K562 (cell line): ENCODE results near the gene SCN8A. TPM values are rescaled to one million over a fixed set of nuclear protein-coding genes. Genes with fewer than 3 reads are reported as not detected.

Source experiments
- ATAC-seq: fragments of 200-7000 bp; cut with Tn5 transposase; 3 replicates; pipeline ENCODE4 v1.9.1; 2020; ENCODE audit warnings: moderate library complexity
- BruUV-seq: library from RNA; stranded (reverse); fragments of 400-500 nt; replicated peaks from 2 replicates; lab custom pipeline; 2021; lab: Mats Ljungman, UMichigan
- CTCF ChIA-PET: fragments of 300-600 bp; formaldehyde crosslinking; extraction: SDS; loops from one replicate; lab custom pipeline; 2021; ENCODE audit warnings: low intra/inter-chr PET ratio; lab: Yijun Ruan, JAX
- POLR2A ChIA-PET: fragments of 300-600, 350-650 bp; sonication (Branson Sonifier 250); formaldehyde crosslinking; extraction: SDS; loops from one replicate; lab custom pipeline; 2021; ENCODE audit warnings: antibody characterized with exemption, inconsistent platforms; lab: Yijun Ruan, JAX
- DNase-seq, 4 experiments: peaks; one replicate each; pipeline versions ENCODE4 v3.0.0 to v3.0.0-alpha.2; 2011 to 2018; ENCODE audit warnings: low spot score in 3 of 4, mixed read lengths in 3 of 4; ENCODE audit errors: extremely low read depth in 1 of 4
- FAIRE-seq: peaks from 2 replicates; lab custom pipeline; 2011; peaks lifted over from hg19 to GRCh38; lab: Jason Lieb, UNC
- H2AFZ ChIP-seq: 2 replicates; pipeline ENCODE4 v1.6.0; 2011; ENCODE audit warnings: low read depth, low read length, control low read depth, inconsistent platforms
- H3K27ac ChIP-seq: fragments of 200-600 bp; 3 replicates; pipeline ENCODE4 v1.8.0; 2011; ENCODE audit warnings: low read depth, mild to moderate bottlenecking, control low read depth, inconsistent platforms, low read length, moderate library complexity, mixed read lengths; ENCODE audit errors: extremely low read depth
- H3K27me3 ChIP-seq, 2 experiments: fragments of 300-600 bp in 1 of 2; 2 replicates in 1 of 2; 3 replicates in 1 of 2; pipeline versions ENCODE4 v1.6.0 to v1.8.0; 2011; ENCODE audit warnings: inconsistent platforms in 2 of 2, low read length in 2 of 2, mild to moderate bottlenecking in 1 of 2, mixed read lengths in 1 of 2, moderate library complexity in 1 of 2; ENCODE audit not compliant: control insufficient read depth in 2 of 2, insufficient read depth in 2 of 2
- H3K36me3 ChIP-seq: fragments of 300-600 bp; 3 replicates; pipeline ENCODE4 v1.8.0; 2011; ENCODE audit warnings: mild to moderate bottlenecking, low read length, inconsistent platforms; ENCODE audit not compliant: control insufficient read depth, insufficient read depth
- H3K4me1 ChIP-seq, 2 experiments: fragments of 200-600 bp in 1 of 2; replicated peaks in 1 of 2; 2 replicates in 1 of 2; 3 replicates in 1 of 2; pipeline versions ENCODE4 v1.5.1 to v1.8.0; 2011; ENCODE audit warnings: inconsistent platforms in 2 of 2, low read length in 2 of 2, mild to moderate bottlenecking in 1 of 2, mixed read lengths in 1 of 2, moderate library complexity in 1 of 2; ENCODE audit not compliant: control insufficient read depth in 2 of 2, insufficient read depth in 2 of 2
- H3K4me2 ChIP-seq: 2 replicates; pipeline ENCODE4 v1.6.1; 2011; ENCODE audit warnings: low read length, control low read depth, inconsistent platforms, mixed read lengths; ENCODE audit not compliant: insufficient read depth
- H3K4me3 ChIP-seq: fragments of 200-600 bp; sonication (generic), shearing (Covaris generic); 2 replicates; pipeline ENCODE4 v1.5.1; 2016; ENCODE audit warnings: control low read depth, inconsistent platforms
- H3K79me2 ChIP-seq: fragments of 200-600 bp; 3 replicates; pipeline ENCODE4 v1.8.0; 2011; ENCODE audit warnings: low read length, inconsistent platforms; ENCODE audit not compliant: control insufficient read depth, insufficient read depth
- H3K9ac ChIP-seq, 2 experiments: 2 replicates each; pipeline versions ENCODE4 v1.6.0 to v1.6.1; 2011; ENCODE audit warnings: low read depth in 2 of 2, low read length in 2 of 2, control low read depth in 1 of 2, inconsistent platforms in 1 of 2, mild to moderate bottlenecking in 1 of 2, mixed read lengths in 1 of 2; ENCODE audit not compliant: insufficient read depth in 1 of 2
- H3K9me1 ChIP-seq: one replicate; pipeline ENCODE4 v1.6.0; 2011; ENCODE audit warnings: inconsistent platforms, mild to moderate bottlenecking, low read length, moderate library complexity; ENCODE audit not compliant: control insufficient read depth, insufficient read depth
- H3K9me3 ChIP-seq: replicated peaks from 2 replicates; pipeline ENCODE4 v1.5.1; 2011; ENCODE audit warnings: low read depth, low read length, inconsistent platforms; ENCODE audit not compliant: control insufficient read depth, insufficient read depth
- H4K20me1 ChIP-seq: replicated peaks from 2 replicates; pipeline ENCODE4 v1.6.1; 2011; ENCODE audit warnings: low read length, inconsistent platforms, mixed read lengths; ENCODE audit not compliant: control insufficient read depth, insufficient read depth
- BRF1 ChIP-seq: IDR thresholded peaks from 3 replicates; pipeline ENCODE4 v1.6.1; 2011; ENCODE audit warnings: borderline replicate concordance, mild to moderate bottlenecking; ENCODE audit not compliant: insufficient read length; ENCODE audit errors: extremely low read depth
- COPS2 ChIP-seq: fragments of 450-650 bp; conservative IDR thresholded peaks from 2 replicates; pipeline ENCODE4 v1.6.1; 2016; ENCODE audit warnings: mild to moderate bottlenecking, moderate library complexity
- PTTG1 ChIP-seq: fragments of 450-650 bp; IDR thresholded peaks from 2 replicates; pipeline ENCODE4 v1.6.1; 2016; ENCODE audit warnings: low read depth, mild to moderate bottlenecking, missing genetic modification characterization, missing compliant biosample characterization
- RAD51 ChIP-seq: fragments of 450-650 bp; IDR thresholded peaks from 2 replicates; pipeline ENCODE4 v1.7.1; 2016; ENCODE audit warnings: low read depth, mild to moderate bottlenecking, borderline replicate concordance
- SMARCA5 ChIP-seq: fragments of 450-650 bp; IDR thresholded peaks from 2 replicates; pipeline ENCODE4 v1.6.1; 2016
- ZBTB7A ChIP-seq: IDR thresholded peaks from 2 replicates; pipeline ENCODE4 v1.6.1; 2011; ENCODE audit warnings: low read depth, mild to moderate bottlenecking, low read length, moderate library complexity, borderline replicate concordance; ENCODE audit not compliant: control insufficient read depth
- WGBS: fragments of 100-300 bp; shearing (Covaris generic); methylation state at CpG from one replicate; pipeline ENCODE4 v1.1.6; 2016; ENCODE audit warnings: low coverage, mixed read lengths; ENCODE audit not compliant: insufficient coverage; ENCODE audit errors: missing lambda C conversion rate; 5-methylcytosine and 5-hydroxymethylcytosine counted together
- in situ Hi-C: fragments of 300-500 bp; cut with MboI; formaldehyde crosslinking; loops from 4 replicates; pipeline ENCODE4 v1.15.0; 2018; ENCODE audit warnings: inconsistent platforms, mixed read lengths
- intact Hi-C: fragments of 100-400 bp; cut with micrococcal nuclease; formaldehyde crosslinking; loops from 2 replicates; pipeline ENCODE4 v1.14.2; 2022
- polyA plus RNA-seq, 8 experiments: library from polyadenylated mRNA; depleted of rRNA in 4 of 8; stranded (reverse) in 5 of 8; unstranded in 3 of 8; fragments of >200 nt; fragmentation: Nextera tagmentation in 2 of 8; fragmentation: Illumina TruSeq in 1 of 8; extraction: Ambion mirVana in 2 of 8; extraction: Trizol in 1 of 8; gene quantifications; 2 replicates each; pipeline versions ENCODE4 v1.2.1 to v1.2.3, GENCODE V29; 2011 to 2014; ENCODE audit warnings: inconsistent platforms in 1 of 8, missing spikeins in 1 of 8
- total RNA-seq, 7 experiments: library from RNA; depleted of rRNA in 6 of 7; stranded (reverse); fragments of >200 nt in 6 of 7; fragmentation: Illumina TruSeq in 2 of 7; extraction: Trizol in 2 of 7; gene quantifications; 2 replicates each; pipeline versions ENCODE4 v1.2.1 to v1.2.3, GENCODE V29; 2011 to 2021; ENCODE audit warnings: low replicate concordance in 1 of 7

Gene SCN8A
- total and polyA plus RNA-seq, 9 of the 15 experiments (the other 6 are each of a cell fraction or from before 2014, with no cell fraction given): 0.03 to 0.29 (median 0.15) TPM; not detected in 1

- no peak for FAIRE-seq
- no peak overlapping the region for H3K9ac ChIP-seq
- no peak for TF ChIP-seq COPS2
- TF ChIP-seq BRF1: no peak
- no peak for TF ChIP-seq SMARCA5
- no peak for TF ChIP-seq PTTG1 (tag)
- TF ChIP-seq ZBTB7A: no peak
- TF ChIP-seq RAD51: no peak
- TF ChIP-seq, all 486 proteins: peak for 0
- H3K36me3 ChIP-seq: no peaks in the 10 kb centered on the region
- H3K4me2 ChIP-seq: no peak overlapping the region
- WGBS: 0% methylated on average over 7 of the region's 7 CpGs
- no peaks in the 10 kb centered on the region for H3K9me1 ChIP-seq
- no peak overlapping the region for H2AFZ ChIP-seq
- no peaks in the 10 kb centered on the region for H3K27me3 ChIP-seq
- no peaks in the 10 kb centered on the region for H3K9me3 ChIP-seq
- H4K20me1 ChIP-seq: no peaks in the 10 kb centered on the region
- H3K4me1 ChIP-seq: no peaks in the 10 kb centered on the region
- ChIA-PET POLR2A (interaction anchor here (0.6 kb wide), 1 partner anchor 23 kb away, joined by 3 read pairs; no protein-coding TSS in a partner anchor), CTCF (no interaction called here)
- no peak overlapping the region for H3K27ac ChIP-seq
- ATAC-seq (no peak), DNase-seq (no peak)
- BruUV-seq: no TSS peak
- H3K79me2 ChIP-seq: no peaks in the 10 kb centered on the region
- H3K4me3 ChIP-seq: no peak overlapping the region
- intact Hi-C loops: no loop called here
- in situ Hi-C loops: no loop called here
Measured at GRCh38 chr12:51621156-51621922, 30.3 kb downstream of the SCN8A start.
